HG03108 (cell line): ENCODE data around the gene CFAP251.
"Not testable (repeated sequence)": the region's sequence is repeated elsewhere in the genome, so short reads cannot be mapped to it uniquely, and the experiment has no call there.

Experiments
- ATAC-seq: cut with Tn5 transposase; IDR thresholded peaks from one replicate; pipeline ENCODE4 v1.9.1; 2021; ENCODE audit warnings: moderate library complexity; ENCODE audit not compliant: unreplicated experiment

Gene CFAP251

DNA sequence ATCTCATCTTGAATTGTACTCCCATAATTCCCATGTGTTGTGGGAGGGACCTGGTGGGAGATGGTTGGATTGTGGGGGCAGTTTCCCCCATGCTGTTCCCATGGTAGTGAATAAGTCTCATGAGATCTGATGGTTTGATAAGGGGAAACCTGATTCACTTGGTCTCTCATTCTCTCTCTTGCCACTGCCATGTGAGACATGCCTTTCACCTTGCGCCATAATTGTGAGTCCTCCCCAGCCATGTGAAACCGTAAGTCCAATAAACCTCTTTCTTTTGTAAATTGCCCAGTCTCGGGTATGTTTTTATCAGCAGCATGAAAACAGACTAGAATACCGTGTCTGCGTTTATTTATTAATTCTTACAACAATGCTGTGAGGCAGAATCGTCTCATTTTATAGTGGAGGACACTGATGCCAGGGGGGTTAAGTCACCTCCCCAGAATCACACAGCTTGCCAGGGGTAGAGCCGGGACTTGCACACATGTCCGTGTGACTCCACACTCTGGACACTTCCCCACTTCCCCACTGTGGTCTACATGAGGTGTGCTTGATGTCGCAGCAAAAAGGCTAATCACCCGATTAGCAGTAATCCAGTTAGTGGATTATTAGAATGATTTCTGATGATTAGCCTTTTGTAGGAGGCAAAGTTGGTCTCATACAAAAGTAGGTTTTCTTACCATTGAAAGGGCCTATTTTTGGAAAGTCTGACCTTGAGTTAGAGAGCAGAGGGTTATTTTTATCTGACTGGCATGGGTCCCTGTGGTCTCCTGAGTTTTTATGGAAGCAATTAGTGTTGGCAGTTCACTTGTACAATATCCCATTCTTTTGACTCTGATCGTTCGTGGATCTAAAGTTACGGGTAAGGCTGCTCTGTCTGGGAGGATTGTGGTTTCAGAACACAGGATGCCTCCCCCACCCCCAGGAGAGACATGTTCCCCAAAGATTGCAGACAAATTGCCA lies 55.9 kb downstream of the CFAP251 start:
- no peak for ATAC-seq

DNA sequence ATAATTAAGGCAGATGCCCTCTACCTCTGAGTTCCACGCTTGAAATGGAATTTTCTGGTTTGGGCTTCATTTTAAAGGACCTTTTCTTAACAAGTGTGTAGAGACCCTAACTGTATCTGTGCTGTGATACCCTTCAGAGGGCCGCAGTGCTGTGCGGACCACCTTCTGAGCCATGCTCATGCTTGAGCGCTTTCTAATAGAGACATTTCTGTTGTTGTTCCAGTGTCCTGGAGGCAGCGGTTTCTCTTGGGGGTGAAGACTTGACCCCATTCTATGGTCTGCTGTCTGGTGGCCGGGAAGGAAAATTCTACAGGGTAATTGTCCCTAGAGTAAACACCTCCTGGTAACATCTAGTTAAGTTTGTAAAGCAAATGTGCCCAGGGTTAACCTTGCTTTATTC lies 56.6 kb downstream of the CFAP251 start:
- ATAC-seq, result no peak

DNA sequence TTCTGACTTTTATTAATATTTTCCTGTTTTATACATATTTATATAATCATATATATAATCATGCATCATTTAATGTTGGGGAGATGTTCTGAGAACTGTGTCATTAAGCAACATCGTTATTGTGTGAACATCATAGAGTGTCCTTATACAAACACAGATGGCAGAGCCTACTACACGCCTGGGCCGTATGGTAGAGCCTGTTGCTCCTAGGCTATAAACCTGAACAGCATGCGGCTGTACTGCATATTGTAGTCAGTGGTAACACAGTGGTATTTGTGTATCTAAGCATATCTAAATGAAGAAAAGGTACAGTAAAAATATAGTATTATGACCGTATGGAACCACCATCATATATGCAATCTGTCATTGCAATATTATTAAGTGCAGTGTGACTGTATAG lies 58.6 kb downstream of the CFAP251 start:
- ATAC-seq, result no peak

DNA sequence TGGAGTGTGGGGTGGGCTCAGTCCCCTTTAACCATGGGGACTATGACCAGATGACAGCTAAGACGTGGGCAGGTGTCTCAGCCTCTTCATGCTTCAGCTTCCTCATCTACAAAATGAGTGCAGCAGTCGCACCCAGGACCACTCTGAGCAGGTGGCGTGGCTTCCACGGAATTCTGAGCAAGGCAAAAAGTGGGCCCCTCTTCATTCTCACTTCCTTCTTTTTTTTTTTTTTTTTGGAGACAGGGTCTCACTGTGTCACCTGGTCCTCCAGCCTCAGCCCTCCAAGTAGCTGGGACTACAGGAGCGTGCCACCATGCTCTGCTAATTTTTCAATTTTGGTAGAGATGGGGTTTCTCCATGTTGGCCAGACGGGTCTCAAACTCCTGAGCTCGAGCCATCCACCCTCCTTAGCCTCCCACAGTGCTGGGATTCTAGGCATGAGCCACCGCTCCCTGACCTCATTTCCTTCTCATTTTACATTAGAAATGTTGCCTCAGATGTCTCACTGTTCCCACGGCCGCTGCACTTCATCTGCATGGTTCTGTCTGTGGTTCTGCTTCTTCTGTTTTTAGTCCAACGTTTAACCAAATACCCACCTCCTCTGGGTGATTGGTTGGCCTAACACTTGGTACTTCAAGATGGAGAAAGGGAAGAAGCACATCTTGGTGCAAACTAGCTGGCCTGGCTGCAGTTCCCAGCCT lies 61.9 kb downstream of the CFAP251 start:
- ATAC-seq, result no peak

DNA sequence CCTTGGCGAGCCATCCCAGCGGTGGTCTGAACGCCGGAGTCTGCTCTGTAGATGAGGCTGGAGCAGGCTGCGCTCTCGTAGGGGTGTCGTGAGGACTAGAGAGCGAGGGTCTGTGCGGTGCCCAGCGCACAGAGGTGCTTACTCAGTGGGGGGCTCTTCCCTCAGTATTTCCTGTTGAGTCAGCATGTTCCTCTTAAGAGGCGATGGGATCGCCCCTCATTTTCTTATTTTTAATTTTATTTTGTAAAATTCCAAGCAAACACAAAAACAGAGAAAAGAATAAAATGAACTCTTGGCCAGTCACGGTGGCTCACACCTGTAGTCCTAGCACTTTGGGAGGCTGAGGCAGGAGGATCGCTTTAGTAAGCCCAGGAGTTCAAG lies 62.5 kb downstream of the CFAP251 start:
- ATAC-seq, result no peak

DNA sequence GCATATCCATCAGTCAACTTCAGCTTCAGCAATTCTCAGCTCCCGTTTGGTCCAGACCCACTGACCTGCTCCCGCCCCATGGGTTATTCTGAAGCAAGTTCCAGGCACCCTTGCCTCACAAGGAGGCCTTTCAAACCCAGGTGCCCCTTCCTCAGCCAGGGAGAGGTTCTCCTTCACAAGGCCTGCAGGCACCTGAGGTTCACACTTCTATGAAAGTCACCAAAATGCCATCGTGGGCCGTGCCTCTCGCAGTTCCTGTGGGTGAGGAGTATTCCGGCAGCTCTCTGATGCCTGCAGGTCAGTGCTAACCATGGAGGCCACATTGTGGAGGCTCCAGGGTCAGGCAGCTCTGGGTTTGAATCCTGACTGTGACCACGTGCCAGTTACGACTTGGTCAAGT lies 63.1 kb downstream of the CFAP251 start:
- no peak for ATAC-seq

DNA sequence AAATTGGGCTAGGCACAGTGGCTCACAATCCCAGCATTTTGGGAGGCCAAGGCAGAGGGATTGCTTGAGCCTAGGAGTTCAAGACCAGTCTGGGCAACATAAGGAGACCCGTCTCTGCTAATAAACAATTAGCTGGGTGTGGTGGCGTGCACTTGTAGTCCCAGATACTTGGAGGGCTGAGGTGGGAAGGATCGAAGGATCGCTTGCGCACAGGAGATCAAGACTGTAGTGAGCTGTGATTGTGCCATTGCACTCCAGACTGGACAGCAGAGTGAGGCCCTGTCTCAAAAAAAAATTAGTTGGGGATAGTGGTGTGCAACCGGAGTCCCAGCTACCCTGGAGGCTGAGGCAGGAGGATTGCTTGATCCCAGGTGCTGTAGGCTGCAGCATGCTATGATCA lies 64.6 kb downstream of the CFAP251 start:
- no peak for ATAC-seq

DNA sequence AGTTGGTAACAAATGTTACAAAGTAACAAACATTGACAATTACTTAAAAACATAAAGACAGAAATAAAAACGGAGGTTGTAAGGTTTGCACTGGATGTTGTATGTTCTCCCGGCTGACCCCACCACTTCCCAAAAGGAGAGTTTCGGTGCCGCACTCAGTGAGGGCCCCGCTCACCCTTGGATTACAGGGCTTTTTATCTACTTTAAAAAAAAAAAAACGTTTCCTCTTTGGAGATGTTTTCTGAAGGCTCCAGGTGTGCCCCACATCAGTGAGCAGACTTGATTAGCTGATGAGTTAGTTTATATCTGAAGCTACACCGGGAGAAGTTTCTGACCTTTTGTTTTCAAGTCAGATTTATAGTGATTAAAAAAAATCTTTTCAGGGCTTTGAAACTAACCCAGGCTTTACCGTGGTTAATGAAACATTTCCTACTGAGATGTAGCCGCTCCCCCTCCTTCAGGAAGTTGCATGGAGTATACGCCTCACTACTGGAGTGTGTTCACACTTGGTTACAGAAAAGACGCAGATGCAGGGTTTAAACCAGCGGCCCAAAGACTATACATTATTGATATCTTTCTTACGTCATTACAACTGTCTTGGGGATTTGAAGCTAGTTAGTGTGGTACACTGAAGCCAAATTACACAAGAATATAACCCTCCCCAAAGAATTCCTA lies 65.3 kb downstream of the CFAP251 start:
- no peak for ATAC-seq

DNA sequence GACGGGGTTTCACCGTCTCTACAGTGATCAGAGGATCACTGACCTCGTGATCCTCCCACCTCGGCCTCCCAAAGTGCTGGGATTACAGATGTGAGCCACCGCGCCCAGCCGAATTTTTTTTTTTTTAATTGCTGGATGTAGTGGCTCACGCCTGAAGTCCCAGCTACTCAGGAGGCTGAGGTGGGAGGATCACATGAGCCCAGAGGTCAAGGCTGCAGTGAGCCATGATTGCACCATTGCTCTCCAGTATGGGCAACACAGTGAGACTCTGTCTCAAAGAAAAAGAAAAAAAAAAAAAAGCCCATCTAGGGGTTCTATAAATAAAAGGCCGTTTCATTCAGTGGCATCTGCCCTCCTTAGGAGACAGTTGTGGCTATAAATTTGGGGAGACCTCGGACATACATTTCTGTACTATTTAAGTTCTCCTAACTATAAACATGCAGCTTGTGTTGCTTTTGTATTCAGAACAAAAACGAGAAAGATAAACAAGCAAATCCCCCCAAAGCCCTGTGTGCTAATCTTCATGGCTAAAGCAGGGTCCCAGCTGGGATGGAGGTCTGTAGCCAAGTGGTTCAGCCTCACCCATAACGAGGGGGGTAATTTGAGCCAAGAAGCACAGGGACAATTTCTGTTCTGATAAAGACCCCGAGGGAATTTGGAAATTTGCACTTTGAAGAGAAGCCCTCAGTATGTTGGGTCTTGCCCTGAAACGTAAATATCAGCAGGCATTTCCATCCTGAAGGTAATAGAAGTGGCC lies 68.3 kb downstream of the CFAP251 start:
- no peak for ATAC-seq

DNA sequence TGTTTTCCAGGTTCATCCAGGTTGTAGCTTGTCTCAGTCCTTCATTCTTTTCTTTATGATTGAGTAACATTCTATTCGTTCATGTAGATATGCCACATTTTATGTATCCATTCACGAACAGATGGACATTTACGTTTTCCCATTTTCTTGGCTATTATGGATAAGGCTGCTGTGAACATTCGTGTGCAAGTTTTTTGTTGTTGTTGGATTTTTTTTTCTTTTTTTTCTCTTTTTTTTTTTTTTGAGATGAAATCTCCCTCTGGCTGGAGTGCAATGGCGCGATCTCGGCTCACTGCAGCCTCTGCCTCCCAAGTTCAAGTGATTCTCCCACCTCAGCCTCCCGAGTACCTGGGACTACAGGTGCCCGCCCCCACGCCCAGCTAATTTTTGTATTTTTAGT lies 70.1 kb downstream of the CFAP251 start:
- not testable (repeated sequence) for ATAC-seq

DNA sequence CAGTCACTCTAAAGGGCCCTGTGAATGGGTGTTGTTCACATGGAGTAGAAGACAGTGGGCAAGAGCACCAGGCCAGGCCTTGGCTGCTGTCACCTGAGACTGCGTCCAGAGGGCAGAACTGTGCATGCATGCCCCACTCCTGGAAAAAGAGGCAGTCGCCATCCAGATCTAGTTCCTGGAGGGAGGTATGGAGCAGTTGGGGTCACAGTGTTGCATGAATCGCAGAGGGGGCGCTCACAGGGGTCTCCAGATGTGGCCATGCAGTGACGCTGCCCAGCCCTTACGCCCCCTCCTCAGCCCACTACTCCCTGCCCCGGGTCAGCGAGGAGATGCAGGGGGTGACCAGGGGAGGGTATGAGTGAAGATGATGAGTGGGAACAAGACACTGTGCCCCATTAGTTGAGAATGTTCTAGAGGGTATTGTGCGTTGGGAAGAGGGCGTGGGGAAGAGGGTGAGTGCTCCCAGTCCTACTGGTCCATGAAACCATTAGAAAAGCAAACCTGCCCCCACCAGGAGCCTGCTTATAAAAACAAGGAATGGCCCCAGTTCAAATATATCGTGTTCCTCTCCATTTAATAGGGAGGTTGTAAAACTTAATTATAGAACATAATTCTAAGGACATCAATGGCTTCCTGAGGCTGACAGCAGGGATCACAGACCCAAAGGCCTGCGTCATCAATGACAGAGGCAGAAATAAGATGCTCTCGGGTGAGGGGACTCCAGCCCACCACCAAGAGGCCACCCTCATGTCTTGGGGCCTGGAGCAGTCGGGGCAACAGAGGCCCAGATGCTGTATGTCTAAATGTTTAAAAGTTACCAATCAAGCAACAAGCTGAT lies 71.1 kb downstream of the CFAP251 start:
- no peak for ATAC-seq

DNA sequence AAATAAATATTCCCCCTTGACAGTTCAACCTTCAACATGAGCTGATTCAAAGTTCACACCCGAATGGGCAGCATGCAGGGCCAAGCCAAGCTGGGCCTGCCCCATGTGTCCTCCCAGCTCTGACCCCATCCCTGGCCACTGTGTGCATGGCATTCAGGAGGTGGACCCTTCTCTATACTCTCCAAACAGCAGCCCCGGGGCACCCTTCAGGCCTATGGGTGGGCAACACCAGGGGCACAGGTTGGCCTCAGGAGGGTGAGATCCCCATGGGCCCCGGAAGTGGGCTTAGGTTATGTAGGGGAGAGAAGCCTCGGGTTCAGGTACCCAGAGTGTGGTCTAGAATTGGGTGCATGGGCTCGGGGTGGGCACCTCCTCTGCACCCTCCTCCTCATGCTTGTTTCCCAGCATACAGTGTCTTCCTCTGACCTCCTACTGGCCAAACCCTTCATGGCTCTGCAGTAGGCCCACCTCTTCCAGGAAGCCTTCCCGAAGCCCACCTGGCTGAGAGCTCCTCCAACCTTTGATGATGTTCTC lies 71.8 kb downstream of the CFAP251 start:
- ATAC-seq, result no peak

DNA sequence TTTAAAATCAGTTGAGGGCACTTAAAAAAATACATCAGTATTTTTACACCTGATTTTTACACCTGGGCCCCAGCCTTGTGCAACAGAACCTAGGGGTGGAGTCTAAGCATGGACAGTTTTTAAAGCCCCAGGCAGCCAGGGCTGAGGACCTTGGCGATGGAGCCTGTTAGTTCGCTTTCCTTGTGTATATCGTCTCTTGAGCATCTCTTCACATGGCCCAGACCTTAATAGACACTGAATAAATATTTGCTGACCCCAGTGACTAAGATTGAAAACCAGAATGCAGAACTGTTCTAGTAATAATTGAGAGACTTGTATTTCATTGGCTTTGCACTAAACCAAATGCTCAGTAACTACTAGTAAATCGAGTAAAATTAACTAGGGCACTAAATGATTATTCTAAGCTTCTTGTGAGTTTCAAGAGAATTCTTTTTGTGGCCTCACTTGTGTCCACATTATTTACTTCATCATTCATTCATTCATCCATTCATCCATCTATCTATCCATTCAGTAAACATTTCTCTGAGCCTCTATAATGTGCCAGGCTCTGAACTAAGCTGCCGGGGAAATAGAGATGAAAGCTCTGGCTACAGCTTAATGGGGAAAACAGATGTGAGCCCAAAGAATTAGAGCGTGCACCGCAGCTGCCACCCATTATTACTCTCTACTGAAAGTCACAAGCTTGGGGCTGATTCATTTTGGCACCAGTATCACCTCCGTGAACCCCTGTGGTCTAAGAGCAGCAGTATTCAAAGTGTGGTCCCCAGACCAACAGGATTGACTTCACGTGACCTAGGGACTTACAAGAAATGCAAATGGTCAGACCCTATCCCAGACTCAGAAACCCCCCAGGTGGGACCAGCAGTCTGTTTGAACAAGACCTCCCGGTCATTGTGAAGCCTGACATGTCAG lies 72.6 kb downstream of the CFAP251 start:
- ATAC-seq, result peak; percentile 83

DNA sequence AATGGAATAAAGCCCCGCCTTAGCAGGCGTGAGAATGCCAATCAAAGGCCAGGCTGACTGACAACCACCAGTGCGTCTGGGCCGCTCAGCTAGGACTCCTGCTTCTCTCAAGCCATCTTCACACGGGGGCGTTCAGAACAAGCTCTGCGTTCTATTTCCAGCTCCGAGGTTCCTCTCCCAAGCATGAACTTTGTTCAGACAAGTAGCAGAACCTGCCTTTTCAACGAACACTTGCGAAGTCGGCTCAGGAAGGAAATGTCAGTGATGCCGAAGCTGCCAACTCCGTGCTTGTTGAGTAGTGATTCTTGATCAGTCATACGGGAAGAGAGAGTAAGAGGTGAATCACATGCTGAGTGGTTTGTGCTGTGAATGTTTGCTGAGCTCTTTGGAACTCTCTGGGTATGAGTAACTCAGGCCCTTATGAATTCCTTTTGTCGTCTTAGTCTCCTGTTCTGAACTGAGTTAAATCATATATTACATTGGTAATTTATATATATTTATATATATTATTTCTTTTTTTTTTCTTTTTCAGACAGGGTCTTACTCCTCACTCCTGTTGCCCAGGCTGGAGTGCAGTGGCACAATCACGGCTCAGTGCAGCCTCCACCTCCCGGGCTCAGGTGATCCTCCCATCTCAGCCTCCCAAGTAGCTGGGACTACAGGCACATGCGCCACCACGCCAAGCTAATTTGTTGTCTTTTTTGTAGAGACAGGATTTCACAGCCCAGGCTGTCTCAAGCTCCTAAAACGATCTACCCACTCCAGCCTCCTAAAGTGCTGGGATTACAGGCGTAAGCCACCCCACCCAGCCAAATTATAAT lies 73.9 kb downstream of the CFAP251 start:
- ATAC-seq, result peak; percentile 69

DNA sequence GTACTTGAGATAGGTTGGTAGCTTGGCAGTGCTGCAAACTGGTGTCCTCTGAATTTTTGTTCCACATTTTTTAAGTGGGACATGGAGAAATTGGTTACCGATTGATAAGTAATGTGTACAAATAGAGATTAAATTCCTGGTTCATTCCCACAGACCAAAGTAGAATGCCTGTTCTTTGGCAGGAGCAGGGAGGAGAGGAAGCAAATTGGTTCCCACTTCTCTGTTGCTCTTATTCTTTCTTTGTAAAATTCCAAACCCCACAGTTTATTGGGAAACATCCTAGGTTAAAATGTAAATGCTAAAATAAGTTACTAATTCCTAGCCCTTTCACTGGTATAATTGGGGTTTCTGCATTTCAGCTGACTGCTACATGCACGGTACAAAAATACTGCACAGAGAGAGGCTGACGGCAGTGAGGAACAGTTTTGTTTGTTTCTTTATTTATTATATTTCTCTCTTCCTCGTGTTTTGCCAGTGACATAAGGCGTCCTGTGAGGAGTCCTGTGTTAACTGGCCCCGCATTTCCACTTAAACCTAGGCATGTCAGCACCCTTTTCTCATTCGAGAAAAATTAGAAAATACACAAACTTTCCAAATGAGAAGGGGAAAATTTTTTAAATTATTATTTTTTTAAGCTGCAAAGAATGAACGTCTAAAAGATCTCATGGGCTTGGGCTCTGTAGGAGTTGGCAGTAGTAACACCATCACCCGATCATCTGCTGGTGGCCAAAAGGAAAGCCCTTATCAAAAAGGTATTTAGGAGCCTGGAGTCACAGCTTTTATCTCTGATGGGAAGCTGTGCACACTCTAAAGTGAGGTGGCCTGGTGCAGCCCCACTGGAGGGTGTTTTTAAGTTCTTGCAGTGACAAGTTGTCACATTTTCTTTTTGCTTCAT lies 77.9 kb downstream of the CFAP251 start:
- no peak for ATAC-seq

DNA sequence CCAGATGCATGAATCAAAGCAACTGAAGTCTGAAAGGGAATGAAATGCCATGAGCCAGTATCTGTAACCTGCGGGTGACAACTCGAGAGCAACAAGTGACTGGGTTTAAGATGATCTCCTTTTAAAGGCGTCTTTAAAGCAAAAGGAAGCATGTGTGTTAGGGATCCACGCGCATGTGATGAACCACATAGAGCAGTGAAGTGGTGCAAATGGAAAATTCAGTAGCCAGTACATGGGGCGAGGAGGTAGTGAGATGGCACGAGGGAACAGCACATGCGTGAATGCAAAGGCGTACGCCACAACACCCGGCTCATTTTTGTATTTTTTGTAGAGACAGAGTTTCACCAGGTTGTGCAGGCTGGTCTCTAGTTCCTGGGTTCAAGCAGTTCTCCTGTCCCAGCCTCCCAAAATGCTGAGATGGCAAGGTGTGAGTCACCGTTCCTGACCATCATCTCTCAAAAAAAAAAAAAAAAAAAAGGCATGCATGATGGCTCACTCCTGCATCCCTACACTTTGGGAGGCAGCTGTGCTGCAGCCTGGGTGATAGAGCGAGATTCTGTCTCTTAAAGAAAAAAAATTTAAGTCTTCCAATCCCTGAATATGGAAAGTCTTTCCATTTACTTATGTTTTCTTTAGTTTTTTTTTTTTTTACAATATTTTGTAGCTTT lies 78.7 kb downstream of the CFAP251 start:
- no peak for ATAC-seq
